GM18520 (cell line): ENCODE measurements around the gene ZNF532.
"Not testable (repeated sequence)": the region's sequence is repeated elsewhere in the genome, so short reads cannot be mapped to it uniquely, and the experiment has no call there.

Experiments
- ATAC-seq: cut with Tn5 transposase; IDR thresholded peaks from one replicate; pipeline ENCODE4 v1.9.1; 2021; ENCODE audit not compliant: unreplicated experiment

ZNF532 gene

DNA sequence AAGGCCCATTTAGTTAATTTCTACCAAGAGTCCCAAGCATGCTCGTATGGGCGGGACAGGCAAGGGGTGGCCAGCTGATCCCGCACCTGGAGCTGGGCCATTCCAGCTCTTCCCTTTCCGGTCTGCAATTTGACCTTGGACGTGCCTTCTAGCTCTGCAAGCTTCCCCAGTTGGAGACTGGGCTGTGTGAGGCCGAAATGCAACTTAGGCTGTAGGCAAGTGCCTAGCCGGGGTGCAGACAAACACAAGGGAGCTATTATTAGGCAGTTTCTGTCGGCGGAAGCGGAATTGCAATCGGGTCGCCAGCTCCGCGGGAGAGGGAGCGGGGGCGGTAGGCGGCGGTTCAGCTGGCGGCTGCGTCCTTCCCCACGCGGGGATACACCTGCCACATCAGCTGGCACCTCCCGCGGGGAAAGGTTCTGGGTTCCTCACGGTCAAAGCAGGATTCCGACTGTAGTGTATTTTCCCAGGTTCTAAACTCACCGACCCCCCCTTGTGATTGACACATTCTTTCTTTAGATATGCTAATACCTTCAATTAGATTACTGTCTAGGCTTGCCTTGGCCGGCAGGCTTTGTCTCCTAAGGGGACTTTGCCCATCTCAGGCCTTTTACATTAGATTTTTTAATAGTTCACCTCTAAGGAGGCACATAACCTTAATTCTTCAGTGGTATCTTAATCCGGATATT is 17.1 kb upstream of the ZNF532 start:
- no peak for ATAC-seq

DNA sequence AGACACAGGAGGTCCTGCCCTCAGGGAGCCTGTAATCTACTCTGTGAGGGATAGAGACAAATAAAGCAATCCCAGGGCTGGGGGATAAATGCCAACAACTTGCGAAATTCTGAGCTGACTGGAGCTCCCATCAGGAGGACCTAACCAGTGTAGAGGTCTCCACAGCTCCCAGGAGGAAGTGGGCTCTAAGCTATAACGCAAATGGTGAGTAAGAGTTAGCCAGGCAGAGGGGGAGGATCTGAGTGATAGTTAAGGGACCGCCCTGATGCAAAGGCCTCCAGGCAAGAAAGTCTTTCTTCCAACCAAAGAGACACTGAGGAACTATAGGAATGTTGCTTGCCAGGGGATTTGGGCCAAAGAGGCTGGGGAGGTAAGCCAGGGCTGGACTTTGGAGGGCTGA is 16.0 kb upstream of the ZNF532 start:
- no peak for ATAC-seq

GRCh38 chr18:58850786-58851469 is 13.7 kb upstream of the ZNF532 start:
- no peak for ATAC-seq

DNA sequence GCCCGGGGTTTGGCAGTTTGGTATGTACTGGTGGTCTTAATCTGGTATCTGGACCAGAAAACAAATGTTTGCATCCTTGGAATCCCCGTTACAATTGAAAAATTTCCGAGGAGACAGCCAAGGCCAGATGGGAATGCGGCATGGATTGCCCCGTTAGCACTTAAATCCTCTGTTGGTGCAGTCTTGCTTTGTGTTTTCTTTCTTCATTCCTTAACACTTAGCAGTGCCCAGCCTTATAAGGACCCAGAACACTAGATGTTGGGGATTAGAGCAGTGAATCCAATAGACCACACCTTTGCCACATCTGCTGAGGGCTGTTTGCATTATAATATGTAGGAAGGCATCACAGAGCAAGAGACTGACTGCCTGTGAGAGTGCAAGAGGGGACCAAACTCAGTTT is 12.8 kb upstream of the ZNF532 start:
- ATAC-seq, result no peak

DNA sequence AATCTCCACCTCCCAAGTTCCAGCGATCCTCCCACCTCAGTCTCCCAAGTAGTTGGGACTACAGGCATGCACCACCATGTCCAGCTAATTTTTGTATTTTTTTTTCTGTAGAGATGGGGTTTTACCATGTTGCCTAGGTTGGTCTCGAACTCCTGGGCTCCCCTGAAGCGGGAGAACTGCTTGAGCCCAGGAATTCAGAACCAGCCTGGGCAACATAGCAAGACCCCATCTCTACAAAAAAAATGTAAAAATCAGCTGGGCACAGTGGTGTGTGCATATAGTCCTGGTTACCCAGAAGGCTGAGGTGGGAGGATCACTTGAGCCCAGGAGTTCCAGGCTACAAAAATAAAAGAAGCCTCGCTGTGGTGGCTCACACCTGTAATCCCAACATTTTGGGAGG is 12.0 kb upstream of the ZNF532 start:
- no peak for ATAC-seq

DNA sequence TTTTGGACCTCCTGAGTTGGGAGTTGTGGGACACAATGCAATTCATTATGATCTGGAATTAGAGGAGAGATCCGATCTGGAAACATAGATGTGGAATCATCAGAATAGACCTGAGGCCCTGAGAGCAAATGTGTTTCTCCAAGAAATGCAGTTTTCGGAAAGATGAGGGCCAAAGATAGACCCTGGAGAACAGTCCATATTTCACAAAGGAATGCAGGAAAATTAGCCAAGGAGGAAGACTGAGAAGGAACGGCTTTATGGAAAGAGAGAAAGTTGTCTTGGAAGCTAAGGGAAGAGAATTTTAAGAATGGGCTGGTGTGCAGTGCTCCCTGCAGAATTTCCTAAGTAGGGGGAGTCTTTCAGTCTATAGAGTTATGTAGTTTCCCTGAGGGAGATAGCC is 11.1 kb upstream of the ZNF532 start:
- no peak for ATAC-seq

GRCh38 chr18:58855521-58855920 is 9.2 kb upstream of the ZNF532 start:
- ATAC-seq, result not testable (repeated sequence)

DNA sequence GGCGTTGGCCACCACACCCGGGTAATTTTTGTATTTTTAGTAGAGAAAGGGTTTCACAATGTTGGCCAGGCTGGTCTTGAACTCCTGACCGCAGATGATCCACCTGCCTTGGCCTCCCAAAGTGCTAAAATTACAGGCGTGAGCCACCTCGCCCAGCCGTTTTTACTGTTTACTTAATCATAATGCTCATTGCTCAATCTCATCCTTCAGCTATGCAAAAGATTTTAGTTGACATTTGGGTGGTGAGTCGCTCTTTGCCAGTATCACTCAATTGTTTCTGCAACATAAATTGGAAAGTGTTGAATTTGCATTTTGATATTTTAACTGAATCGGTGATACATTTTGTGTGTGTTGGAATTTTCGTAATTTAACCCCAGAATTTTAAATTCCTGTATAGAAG is 7.8 kb upstream of the ZNF532 start:
- no peak for ATAC-seq

DNA sequence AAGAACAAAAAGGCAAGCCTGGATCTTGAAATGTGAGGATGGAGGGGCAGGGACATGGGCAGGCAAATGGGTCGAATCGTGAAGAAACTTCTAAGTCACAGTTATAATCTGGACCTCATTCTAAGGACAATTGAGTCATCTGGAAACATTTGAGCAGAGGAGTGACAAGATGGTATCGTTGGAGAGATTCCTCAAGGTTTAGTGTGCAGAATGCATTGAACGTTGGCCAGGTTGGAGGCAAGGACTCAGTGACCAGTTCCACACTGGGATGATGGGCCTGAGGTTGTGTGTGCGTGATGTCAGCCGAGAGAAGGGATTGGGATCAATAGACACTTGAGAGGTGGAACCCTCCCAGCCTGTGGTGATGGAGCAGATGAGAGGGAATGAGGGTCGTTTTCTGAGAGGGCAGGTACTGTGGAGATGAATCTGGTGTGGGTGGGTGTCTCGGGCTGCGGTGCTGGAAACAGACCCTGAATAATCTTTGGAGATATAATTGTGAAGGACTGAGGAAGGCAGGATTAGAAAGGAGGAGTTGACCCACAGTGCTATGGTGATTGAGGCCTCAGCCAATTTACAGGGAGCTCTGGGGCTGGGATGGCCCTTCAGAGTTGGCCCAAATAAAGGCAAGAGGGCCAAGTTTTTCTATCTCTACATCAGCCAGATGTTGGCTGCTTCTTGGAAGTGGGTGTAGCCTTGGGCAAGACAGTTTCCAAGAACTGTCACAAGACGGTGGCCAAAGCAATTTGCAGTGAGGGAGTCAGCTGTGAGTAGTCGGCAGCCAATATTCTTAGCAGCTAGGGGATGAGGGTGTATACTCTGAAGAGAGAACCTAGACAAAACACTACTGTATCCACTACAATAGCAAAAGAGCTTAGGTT is 5.8 kb upstream of the ZNF532 start:
- no peak for ATAC-seq

DNA sequence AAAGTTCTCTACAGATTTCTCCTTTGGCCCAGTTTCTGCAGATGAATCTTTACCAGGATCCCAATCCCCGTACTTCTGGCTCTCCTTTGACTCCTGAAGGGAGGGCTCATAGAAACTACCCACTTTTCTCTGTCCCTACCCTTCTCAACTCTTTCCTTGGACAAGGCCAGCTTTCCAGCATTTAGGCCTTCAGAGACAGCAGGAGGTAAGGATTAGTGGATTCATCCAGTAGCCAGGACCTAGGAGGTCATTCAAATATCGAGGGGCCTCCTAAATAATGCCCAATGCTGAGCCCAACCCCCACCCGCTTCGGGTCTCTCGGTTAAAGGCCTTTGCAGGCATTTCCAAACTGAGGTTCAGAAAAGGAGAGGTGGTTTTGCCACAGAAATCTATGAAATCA is 4.8 kb upstream of the ZNF532 start:
- ATAC-seq, result no peak

- ATAC-seq, result no peak
Observed at GRCh38 chr18:58860747-58861231, 3.9 kb upstream of the ZNF532 start.

- ATAC-seq, result no peak
Observed at GRCh38 chr18:58861353-58861752, 3.3 kb upstream of the ZNF532 start.

GRCh38 chr18:58861861-58862301 is 2.8 kb upstream of the ZNF532 start:
- no peak for ATAC-seq

DNA sequence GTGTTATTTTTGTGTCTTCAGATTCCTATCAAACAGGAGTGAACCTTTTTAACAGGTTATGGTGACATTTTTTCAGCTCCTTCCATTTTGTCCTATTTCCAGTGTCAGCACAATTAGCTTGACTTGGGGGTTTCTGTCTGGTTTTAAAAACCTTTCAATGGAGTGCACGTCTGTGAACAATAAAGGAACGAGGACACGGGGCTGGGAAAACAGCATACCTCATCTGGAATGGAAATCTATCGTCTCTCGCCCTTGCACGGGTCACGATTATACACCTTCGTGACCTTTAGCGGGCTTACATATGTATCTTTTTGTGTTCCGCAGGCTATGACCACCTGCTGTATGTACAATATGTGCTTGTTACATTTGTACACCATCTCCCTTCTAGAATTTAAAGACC is 2.3 kb upstream of the ZNF532 start:
- no peak for ATAC-seq

GRCh38 chr18:58862851-58863538 is 1.7 kb upstream of the ZNF532 start:
- ATAC-seq, result no peak

DNA sequence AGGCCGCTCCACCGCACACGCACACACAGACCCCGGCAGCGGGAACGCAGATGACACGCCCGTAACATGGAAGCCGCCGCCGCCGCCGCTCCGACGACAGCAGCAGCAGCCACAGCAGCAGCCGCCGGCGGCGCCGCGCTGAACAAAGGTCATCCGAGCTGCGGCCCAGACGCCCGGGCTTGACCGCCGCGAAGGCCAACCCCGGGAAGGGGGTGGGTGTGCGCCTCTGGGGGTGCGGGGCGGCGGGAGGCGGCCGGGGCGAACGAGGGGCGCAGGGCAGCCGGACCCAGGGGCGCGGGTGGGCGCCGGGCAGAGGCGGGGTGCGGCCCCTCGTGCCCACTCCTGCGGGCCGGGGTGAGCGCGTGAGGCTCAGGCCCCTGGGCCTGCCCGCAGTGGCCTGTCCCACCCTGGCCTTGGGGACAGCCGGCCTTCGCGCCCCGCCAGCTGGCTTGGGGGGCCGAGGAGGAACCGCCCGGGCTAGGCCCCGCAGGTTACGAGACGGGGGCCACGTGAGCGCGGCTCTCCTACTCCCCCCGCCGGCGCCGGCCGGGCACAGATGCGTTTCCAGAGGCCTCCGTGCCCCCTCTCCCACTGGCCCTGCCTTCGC is 1.0 kb upstream of the ZNF532 start:
- no peak for ATAC-seq

DNA sequence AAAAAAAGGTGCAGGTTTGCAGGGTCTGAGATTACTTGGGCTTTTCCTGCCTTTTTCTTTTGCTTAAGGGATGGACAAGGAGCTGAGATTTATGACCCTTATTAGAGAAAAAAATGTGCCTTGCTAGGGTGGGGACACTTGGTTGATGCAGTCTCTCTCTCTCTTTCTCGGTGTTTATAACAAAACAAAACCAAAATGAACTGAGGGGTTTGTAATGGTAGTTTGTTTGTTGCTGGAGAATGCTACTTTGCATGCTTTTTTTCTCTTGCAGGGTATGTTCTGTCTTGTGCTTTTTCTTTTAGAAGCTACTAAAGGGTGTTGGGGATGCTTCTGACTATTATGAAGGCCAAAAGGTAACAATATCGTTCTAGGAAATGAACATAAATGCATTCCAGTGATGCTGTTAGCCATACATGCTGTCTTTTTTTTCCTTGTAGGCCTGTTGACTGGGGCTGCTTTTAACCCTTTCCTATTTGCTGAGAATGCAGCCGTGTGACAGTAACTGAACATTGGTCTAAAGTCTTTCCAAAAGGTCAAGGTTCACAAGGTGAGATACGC is 435 bp downstream of the ZNF532 start:
- no peak for ATAC-seq

- ATAC-seq, result no peak
Observed at GRCh38 chr18:58865701-58866065, 1.0 kb downstream of the ZNF532 start.

GRCh38 chr18:58866066-58866772 is 1.5 kb downstream of the ZNF532 start:
- ATAC-seq, result no peak

GRCh38 chr18:58866773-58867150 is 2.1 kb downstream of the ZNF532 start:
- no peak for ATAC-seq
